Measurements from ENCODE around the gene RHOBTB1.
A peak's percentile ranks its signal among the peaks of the same experiment; 100 is the strongest.

The RHOBTB1 gene

DNA sequence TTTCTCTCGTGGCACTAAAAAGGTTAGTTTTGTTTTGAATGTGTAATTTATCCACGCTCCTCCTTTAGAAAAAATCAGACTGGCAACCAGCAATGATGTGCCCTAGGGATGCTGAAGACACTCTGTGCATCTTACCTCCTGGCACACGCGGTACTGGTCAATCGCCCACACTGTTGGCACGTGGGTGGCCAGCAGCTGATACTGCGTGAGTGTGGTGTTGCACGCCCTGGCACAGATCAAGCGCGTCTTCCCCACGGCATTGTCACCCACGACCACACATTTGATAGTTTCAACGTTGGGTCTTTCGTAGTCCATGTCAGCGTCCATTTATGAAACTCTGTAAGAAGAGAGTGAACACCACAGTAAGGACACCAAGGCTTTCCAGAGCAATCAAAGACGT, 32.8 kb downstream of the RHOBTB1 start:
- Histone ChIP-seq H3K27me3 (ENCODE audit: insufficient read depth, low read length, poor library complexity) (no peaks in the 10 kb centered on the region), H3K36me3 (ENCODE audit: insufficient read depth, low read length) (peaks cover 5% of the 10 kb centered on the region; the same call in 1 of the 2 replicates), H3K9ac (ENCODE audit: low read depth, low read length) (no peak overlapping the region), H3K9me3 (ENCODE audit: insufficient read depth, low read length, severe bottlenecking) (peaks cover 2% of the 10 kb centered on the region), H2AFZ (ENCODE audit: low read depth, low read length) (no peak overlapping the region), H3K4me3 (ENCODE audit: low read depth in 1 of 2, low read length in 2 of 2) (no peak overlapping the region), H3K4me1 (ENCODE audit: insufficient read depth, low read length) (no peaks in the 10 kb centered on the region), H3K79me2 (ENCODE audit: insufficient read depth, low read length) (no peaks in the 10 kb centered on the region), H4K20me1 (ENCODE audit: insufficient read depth, low read length) (no peaks in the 10 kb centered on the region), H3K27ac (ENCODE audit: low read length) (no peak overlapping the region), H3K4me2 (ENCODE audit: insufficient read depth, low read length) (no peak overlapping the region)
- DNase-seq (no peak), ATAC-seq (ENCODE audit: insufficient read depth, low read depth) (no peak)
- TF ChIP-seq, protein P1, sequence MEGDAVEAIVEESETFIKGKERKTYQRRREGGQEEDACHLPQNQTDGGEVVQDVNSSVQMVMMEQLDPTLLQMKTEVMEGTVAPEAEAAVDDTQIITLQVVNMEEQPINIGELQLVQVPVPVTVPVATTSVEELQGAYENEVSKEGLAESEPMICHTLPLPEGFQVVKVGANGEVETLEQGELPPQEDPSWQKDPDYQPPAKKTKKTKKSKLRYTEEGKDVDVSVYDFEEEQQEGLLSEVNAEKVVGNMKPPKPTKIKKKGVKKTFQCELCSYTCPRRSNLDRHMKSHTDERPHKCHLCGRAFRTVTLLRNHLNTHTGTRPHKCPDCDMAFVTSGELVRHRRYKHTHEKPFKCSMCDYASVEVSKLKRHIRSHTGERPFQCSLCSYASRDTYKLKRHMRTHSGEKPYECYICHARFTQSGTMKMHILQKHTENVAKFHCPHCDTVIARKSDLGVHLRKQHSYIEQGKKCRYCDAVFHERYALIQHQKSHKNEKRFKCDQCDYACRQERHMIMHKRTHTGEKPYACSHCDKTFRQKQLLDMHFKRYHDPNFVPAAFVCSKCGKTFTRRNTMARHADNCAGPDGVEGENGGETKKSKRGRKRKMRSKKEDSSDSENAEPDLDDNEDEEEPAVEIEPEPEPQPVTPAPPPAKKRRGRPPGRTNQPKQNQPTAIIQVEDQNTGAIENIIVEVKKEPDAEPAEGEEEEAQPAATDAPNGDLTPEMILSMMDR (IDR thresholded peaks at IDR 0.05; ENCODE audit: borderline replicate concordance, extremely low read depth, low read length, poor library complexity, severe bottlenecking) = no peak
- no peak for TF ChIP-seq EZH2 (IDR thresholded peaks at IDR 0.05; ENCODE audit: borderline replicate concordance, low read depth, low read length, severe bottlenecking)

DNA sequence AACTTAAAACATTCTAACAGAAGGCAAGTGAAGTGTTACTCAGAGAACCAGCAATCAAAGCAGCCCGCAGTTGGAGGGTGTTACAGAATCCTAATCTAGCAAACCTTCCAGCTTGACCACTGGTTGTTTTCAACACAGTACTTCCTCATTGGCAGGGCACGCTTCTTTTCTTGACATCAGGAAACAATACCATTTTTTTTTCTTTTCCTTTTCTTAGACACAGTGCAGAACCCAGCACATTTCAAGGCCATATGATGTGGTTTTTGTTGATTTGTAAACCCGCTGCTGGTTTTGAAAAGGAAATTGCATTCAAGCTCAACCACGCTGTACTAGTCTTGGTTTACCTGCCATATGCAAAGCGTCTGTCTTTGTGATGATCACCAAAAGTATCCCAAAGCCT, 33.4 kb downstream of the RHOBTB1 start:
- Histone ChIP-seq H3K9ac (ENCODE audit: low read depth, low read length) (no peak overlapping the region), H3K9me3 (ENCODE audit: insufficient read depth, low read length, severe bottlenecking) (peaks cover 2% of the 10 kb centered on the region), H3K79me2 (ENCODE audit: insufficient read depth, low read length) (no peaks in the 10 kb centered on the region), H3K27ac (ENCODE audit: low read length) (no peak overlapping the region), H2AFZ (ENCODE audit: low read depth, low read length) (no peak overlapping the region), H3K4me1 (ENCODE audit: insufficient read depth, low read length) (no peaks in the 10 kb centered on the region), H3K36me3 (ENCODE audit: insufficient read depth, low read length) (peaks cover 7% of the 10 kb centered on the region; the same call in 1 of the 2 replicates), H3K4me3 (ENCODE audit: low read depth in 1 of 2, low read length in 2 of 2) (no peak overlapping the region), H4K20me1 (ENCODE audit: insufficient read depth, low read length) (no peaks in the 10 kb centered on the region), H3K4me2 (ENCODE audit: insufficient read depth, low read length) (no peak overlapping the region), H3K27me3 (ENCODE audit: insufficient read depth, low read length, poor library complexity) (no peaks in the 10 kb centered on the region)
- TF ChIP-seq, protein P1 (IDR thresholded peaks at IDR 0.05; ENCODE audit: borderline replicate concordance, extremely low read depth, low read length, poor library complexity, severe bottlenecking) = no peak
- TF ChIP-seq EZH2 (IDR thresholded peaks at IDR 0.05; ENCODE audit: borderline replicate concordance, low read depth, low read length, severe bottlenecking) = no peak
- DNase-seq (no peak), ATAC-seq (ENCODE audit: insufficient read depth, low read depth) (peak; percentile 67; the same call in 2 of the 3 replicates)

DNA sequence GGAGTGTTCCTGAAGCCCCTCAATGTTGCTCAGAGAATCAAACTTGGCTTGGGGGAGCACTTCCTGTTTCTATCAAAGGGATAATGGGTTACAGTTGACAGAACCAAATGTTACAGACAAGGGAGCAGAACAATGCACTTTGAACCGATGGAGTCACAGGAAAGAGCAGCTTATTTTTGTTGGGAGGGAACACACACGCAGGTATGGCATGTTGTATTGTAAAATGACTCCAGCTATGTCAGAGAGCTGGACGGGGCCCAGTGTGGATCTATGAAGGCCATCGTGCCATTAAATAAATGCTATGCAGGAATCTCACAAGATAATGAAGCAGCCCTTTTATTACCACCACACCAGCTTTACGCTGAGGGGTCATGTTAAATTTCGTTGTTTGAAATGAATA, 35.1 kb downstream of the RHOBTB1 start:
- no peak for ATAC-seq (ENCODE audit: insufficient read depth, low read depth)
- no peak for DNase-seq
- Histone ChIP-seq H3K9me3 (ENCODE audit: insufficient read depth, low read length, severe bottlenecking) (peaks cover 2% of the 10 kb centered on the region), H3K4me3 (ENCODE audit: low read depth in 1 of 2, low read length in 2 of 2) (no peak overlapping the region), H3K4me1 (ENCODE audit: insufficient read depth, low read length) (no peaks in the 10 kb centered on the region), H2AFZ (ENCODE audit: low read depth, low read length) (no peak overlapping the region), H3K27ac (ENCODE audit: low read length) (no peak overlapping the region), H4K20me1 (ENCODE audit: insufficient read depth, low read length) (no peaks in the 10 kb centered on the region), H3K4me2 (ENCODE audit: insufficient read depth, low read length) (no peak overlapping the region), H3K27me3 (ENCODE audit: insufficient read depth, low read length, poor library complexity) (no peaks in the 10 kb centered on the region), H3K36me3 (ENCODE audit: insufficient read depth, low read length) (peaks cover 8% of the 10 kb centered on the region; the same call in 1 of the 2 replicates), H3K9ac (ENCODE audit: low read depth, low read length) (no peak overlapping the region), H3K79me2 (ENCODE audit: insufficient read depth, low read length) (no peaks in the 10 kb centered on the region)
- TF ChIP-seq, protein P1 (IDR thresholded peaks at IDR 0.05; ENCODE audit: borderline replicate concordance, extremely low read depth, low read length, poor library complexity, severe bottlenecking) = no peak
- no peak for TF ChIP-seq EZH2 (IDR thresholded peaks at IDR 0.05; ENCODE audit: borderline replicate concordance, low read depth, low read length, severe bottlenecking)

DNA sequence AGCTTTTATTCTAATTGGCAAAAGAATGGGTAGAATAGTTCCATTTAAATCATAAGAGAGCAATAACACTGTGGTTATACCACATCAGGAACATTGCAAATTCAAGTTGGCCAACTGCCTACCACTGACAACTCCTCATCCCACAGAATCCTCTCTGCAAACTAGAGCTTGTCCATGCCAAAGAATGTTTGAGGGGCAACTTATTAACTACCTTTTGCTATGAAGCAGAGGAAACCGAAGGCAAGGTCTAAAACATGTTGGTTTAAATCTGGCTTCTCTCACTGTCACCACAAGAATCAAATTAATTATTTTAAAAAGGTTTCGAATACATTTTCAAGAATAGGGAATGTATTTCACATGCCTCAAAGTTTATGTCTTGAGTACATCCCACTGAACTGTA, 36.0 kb downstream of the RHOBTB1 start:
- Histone ChIP-seq H3K27ac (ENCODE audit: low read length) (no peak overlapping the region), H3K4me1 (ENCODE audit: insufficient read depth, low read length) (no peaks in the 10 kb centered on the region), H3K4me2 (ENCODE audit: insufficient read depth, low read length) (no peak overlapping the region), H3K4me3 (ENCODE audit: low read depth in 1 of 2, low read length in 2 of 2) (no peak overlapping the region), H3K36me3 (ENCODE audit: insufficient read depth, low read length) (peaks cover 8% of the 10 kb centered on the region; the same call in 1 of the 2 replicates), H3K27me3 (ENCODE audit: insufficient read depth, low read length, poor library complexity) (no peaks in the 10 kb centered on the region), H3K79me2 (ENCODE audit: insufficient read depth, low read length) (no peaks in the 10 kb centered on the region), H2AFZ (ENCODE audit: low read depth, low read length) (no peak overlapping the region), H4K20me1 (ENCODE audit: insufficient read depth, low read length) (no peaks in the 10 kb centered on the region), H3K9ac (ENCODE audit: low read depth, low read length) (no peak overlapping the region), H3K9me3 (ENCODE audit: insufficient read depth, low read length, severe bottlenecking) (peaks cover 2% of the 10 kb centered on the region)
- no peak for TF ChIP-seq EZH2 (IDR thresholded peaks at IDR 0.05; ENCODE audit: borderline replicate concordance, low read depth, low read length, severe bottlenecking)
- TF ChIP-seq, protein P1 (IDR thresholded peaks at IDR 0.05; ENCODE audit: borderline replicate concordance, extremely low read depth, low read length, poor library complexity, severe bottlenecking) = no peak
- DNase-seq = no peak
- ATAC-seq (ENCODE audit: insufficient read depth, low read depth) = no peak

All from DND-41 (cell line).